ENCODE results near the gene IQSEC1.

IQSEC1 gene

DNA sequence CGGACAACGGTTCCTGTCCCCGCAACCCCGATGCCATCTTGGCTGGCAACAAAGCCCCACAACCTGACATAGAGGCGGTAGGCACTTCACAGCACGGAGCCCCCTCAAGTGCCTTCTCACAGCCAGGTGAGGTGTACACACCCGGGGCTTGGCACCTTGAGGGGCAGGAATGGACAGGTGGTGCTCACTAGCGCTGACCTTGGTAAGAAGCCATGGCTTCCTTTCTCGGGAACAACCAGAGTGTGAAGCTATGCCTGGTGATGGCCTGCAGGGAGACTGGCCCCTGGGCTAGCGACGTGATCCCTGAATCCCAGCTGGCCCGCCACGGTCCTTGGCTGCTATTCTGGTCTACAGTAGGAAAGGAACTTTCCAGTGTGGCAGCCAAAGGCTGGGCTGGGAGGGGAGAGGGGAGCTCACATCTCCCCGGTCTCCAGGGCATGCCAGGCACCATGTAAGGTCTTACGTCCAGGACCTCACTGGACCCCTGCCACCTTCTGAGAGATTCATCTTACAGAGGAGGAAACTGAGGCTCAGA lies 161.3 kb downstream of the IQSEC1 start:
- TF ChIP-seq, protein P1, sequence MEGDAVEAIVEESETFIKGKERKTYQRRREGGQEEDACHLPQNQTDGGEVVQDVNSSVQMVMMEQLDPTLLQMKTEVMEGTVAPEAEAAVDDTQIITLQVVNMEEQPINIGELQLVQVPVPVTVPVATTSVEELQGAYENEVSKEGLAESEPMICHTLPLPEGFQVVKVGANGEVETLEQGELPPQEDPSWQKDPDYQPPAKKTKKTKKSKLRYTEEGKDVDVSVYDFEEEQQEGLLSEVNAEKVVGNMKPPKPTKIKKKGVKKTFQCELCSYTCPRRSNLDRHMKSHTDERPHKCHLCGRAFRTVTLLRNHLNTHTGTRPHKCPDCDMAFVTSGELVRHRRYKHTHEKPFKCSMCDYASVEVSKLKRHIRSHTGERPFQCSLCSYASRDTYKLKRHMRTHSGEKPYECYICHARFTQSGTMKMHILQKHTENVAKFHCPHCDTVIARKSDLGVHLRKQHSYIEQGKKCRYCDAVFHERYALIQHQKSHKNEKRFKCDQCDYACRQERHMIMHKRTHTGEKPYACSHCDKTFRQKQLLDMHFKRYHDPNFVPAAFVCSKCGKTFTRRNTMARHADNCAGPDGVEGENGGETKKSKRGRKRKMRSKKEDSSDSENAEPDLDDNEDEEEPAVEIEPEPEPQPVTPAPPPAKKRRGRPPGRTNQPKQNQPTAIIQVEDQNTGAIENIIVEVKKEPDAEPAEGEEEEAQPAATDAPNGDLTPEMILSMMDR (conservative IDR thresholded peaks at IDR 0.05; ENCODE audit: control insufficient read depth, insufficient read depth, low read depth, low read length): no peak
- no peak overlapping the region for H3K4me3 ChIP-seq (ENCODE audit: control insufficient read depth, low read depth, low read length)
- no peak for DNase-seq (ENCODE audit: low read depth)

DNA sequence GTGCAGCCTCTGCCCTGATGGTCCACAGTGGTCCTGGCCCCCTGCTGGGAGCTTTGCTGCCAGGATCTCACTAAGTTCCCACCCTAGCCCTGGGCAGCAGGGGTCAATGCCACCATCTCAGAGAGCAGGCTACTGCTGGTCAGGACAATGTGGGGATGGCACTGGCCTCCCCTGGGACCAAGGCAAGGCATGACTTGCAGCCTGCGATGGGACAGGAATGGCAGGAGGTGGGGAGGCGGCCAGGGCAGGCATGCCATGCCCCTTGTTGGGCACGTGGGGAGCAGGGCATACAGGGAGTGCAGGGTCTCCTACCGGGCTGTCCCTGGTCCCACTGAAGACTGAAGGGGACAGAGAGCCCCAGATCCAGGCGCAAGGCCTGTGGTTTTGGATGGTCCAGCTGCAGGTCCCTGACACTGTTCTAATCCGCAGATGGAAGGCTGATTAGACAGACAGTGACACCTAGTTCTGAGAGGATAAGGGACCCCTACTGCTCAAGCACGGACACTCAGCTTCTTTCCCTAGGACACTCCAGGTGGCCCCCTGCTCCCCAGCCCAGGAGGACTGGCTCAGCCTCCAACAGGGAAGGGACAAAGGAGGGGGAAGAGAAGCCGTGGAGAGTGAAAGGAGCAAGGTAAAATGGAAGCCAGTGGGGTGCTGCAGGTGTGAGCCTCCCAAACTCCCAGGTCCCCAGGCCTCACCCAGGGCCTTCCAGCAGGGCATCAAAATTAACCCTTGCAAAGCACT lies 162.7 kb downstream of the IQSEC1 start:
- TF ChIP-seq, protein P1 (conservative IDR thresholded peaks at IDR 0.05; ENCODE audit: control insufficient read depth, insufficient read depth, low read depth, low read length): no peak

DNA sequence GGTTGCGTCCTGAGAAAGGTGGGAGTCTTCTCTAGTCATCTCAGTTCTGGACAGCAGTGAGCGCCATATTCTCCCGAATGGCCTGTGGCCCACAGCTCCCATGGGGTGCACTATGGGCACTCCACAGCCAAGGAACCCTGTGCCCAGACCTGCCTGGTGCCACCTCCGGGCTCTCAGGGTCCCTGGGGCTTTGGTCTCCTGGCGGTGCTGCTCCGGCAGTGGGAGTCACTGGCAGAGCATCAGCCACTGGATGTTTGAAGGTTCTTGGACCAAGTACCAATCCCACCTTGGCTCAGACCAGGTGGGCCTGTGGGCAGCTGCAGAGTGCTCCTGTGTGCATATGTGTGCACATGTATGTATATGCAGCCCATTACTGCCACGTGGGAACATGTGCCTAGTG lies 163.5 kb downstream of the IQSEC1 start:
- TF ChIP-seq, protein P1 (conservative IDR thresholded peaks at IDR 0.05; ENCODE audit: control insufficient read depth, insufficient read depth, low read depth, low read length): no peak
- no peak overlapping the region for H3K4me3 ChIP-seq (ENCODE audit: control insufficient read depth, low read depth, low read length)
- no peak for DNase-seq (ENCODE audit: low read depth)

More for the DNA sequence above, 162.7 kb downstream of the IQSEC1 start:
- H3K4me3 ChIP-seq (ENCODE audit: control insufficient read depth, low read depth, low read length): no peak overlapping the region
- DNase-seq (ENCODE audit: low read depth): no peak

DNA sequence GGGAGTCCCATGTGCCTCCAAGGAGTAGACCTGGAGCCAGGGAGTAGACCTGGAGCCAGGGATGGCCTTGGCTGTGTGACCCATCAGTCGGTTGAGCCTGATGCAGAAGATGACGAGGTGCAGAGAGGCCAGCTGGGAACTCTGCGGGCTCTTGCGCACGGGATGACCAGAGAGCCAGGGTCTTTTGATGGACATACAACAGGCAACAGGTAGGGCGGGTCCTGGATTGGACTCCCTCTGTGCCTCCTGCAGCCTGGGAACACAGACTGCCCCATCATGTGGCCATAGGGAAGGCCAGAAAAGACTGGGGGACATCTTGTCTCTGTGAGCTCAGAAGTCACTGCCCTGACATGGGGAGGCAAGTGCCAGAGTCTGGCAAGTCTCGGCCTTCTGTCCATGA lies 164.4 kb downstream of the IQSEC1 start:
- H3K4me3 ChIP-seq (ENCODE audit: control insufficient read depth, low read depth, low read length): no peak overlapping the region
- DNase-seq (ENCODE audit: low read depth): no peak
- TF ChIP-seq, protein P1 (conservative IDR thresholded peaks at IDR 0.05; ENCODE audit: control insufficient read depth, insufficient read depth, low read depth, low read length): no peak

DNA sequence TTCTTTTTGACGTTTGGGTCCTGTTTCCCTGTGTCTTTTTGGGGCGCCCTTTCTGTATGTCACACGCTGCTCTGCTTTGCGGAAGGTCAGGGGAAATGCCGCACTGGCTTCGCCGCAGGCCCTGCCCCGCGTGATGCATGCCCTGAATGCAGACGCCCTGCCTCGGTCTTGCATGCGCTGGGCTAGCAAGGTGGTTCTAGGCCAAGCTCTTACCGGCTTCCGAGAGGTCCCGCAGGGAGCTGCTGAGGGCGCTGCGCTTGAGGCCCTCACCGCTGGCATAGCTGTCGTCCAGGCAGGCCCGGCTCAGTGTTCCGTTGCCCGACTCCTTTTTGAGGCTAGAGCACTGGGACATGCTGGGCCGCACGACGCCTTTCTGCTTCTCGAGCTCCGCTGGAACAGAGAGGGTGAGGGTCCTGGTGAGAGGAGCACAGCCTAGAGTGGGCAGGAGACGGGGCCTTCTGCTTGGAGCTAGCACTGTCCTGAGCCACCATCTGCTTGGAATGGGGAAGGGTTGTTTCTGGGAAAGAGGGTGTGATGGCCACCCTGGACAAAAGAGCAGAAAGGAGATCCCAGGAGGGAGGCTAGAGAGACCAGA lies 165.0 kb downstream of the IQSEC1 start:
- H3K4me3 ChIP-seq (ENCODE audit: control insufficient read depth, low read depth, low read length): no peak overlapping the region
- TF ChIP-seq, protein P1 (conservative IDR thresholded peaks at IDR 0.05; ENCODE audit: control insufficient read depth, insufficient read depth, low read depth, low read length): no peak
- no peak for DNase-seq (ENCODE audit: low read depth)

DNA sequence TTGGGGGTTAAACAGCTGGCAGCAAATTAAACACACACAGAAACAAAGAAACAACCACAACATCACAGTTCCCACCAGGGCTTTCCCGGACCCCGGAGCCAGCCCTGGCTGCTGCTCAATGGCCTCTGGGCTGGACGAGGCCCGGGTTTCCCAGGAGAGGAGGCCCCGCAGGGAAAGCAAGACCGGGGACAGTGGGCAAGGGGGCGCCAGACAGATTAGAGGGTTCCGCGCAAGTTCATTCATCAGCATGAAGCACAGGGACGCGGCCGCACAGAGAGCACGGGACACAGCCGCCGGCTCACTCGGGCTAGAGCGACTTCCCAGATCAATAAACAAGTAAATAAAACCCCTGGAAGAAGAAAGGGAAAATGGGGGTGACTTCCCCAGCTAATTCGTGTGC lies 165.5 kb downstream of the IQSEC1 start:
- TF ChIP-seq, protein P1 (conservative IDR thresholded peaks at IDR 0.05; ENCODE audit: control insufficient read depth, insufficient read depth, low read depth, low read length): no peak

More for the DNA sequence above, 165.5 kb downstream of the IQSEC1 start:
- no peak for DNase-seq (ENCODE audit: low read depth)
- H3K4me3 ChIP-seq (ENCODE audit: control insufficient read depth, low read depth, low read length): no peak overlapping the region

Data from fibroblast of mammary gland (primary cell).